Left ventricle myocardium superior (tissue), 1 donor: ENCODE measurements around the gene DCDC2B. TPM values are rescaled to one million over a fixed set of nuclear protein-coding genes. Genes with fewer than 3 reads are reported as not detected.

Source experiments
- ATAC-seq: fragments of 200-7000 bp; cut with Tn5 transposase; one replicate; pipeline ENCODE4 v1.9.1; 2020; ENCODE audit warnings: mild to moderate bottlenecking, moderate library complexity
- DNase-seq: peaks from one replicate; pipeline ENCODE4 v3.0.0-alpha.2; 2020
- intact Hi-C: fragments of 100-400 bp; cut with micrococcal nuclease; formaldehyde crosslinking; loops from one replicate; pipeline ENCODE4 v1.11.0; 2022
- total RNA-seq: library from RNA; stranded (reverse); fragmentation: NEBNext Ultra II Directional; extraction: Animal tissue kit (Norgen Biotek cat#: 25700); gene quantifications from one replicate; pipeline ENCODE4 v1.2.1, GENCODE V29; 2021
- donor health status: DM: no; HTN: yes; CAD: no; lungs with severe emphysema.

DCDC2B gene
- total RNA-seq, 1 donor from 2014 or later, result not detected

DNA sequence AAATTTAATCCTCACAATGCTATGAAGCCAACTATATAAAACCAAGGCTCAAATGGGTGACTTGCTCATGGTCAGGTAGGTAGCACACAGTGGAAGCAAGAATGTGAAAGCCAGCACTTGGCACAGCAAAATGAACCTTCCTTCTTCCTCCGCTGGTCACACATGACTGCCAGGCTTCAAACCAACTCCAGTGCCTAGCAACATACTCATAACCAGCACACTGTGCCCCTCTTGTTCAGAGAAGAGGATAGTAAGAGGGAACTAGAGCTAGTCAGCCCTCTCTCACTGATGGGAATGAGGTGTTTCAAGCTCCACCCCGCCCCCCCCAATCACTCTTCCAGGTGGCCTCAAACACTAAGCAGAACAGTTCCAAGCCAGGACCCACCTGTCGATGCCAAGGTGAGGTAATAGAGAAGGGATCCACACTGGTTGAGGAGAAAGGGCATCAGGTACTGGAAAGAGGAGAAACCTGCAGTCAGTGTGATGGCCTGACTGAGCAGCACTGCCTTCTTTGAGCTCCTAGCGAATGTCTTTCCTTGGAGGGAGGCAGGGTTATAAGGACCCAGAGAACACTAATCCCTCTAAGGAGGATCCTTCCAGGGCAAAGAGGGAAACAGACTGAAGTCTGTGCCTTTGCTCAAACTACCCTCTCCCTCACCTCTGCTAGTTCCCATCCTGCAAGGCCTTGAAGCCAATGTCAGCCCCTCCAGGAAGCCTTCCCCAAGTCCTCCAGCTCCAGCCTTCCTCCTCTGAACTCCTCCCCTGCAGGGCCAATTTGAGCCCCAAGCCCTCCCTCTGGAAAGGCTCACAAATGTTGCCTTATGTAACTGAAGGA is 12.1 kb downstream of the DCDC2B start:
- no peak for ATAC-seq
- no peak for DNase-seq
- intact Hi-C loops, result no loop called here

DNA sequence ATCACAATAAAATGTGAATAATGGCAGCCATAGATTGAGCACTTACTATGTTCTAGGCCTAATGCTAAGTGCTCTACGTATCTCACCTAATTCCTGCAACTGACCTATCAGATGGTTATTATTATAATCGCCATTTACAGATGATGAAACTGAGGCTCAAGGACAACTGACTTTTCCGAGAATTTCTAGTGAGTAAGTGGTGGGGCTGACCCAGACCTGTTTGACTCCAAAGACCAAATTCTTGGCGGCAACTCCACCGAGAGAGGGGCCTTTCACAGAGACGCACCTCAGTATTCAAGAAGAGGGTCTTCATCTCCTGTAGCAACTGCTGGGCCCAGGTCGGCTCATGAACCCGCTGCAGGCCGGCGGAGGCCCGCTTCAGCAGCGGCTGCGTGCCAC is 12.7 kb downstream of the DCDC2B start:
- ATAC-seq (no peak), DNase-seq (no peak)
- intact Hi-C loops, result no loop called here

DNA sequence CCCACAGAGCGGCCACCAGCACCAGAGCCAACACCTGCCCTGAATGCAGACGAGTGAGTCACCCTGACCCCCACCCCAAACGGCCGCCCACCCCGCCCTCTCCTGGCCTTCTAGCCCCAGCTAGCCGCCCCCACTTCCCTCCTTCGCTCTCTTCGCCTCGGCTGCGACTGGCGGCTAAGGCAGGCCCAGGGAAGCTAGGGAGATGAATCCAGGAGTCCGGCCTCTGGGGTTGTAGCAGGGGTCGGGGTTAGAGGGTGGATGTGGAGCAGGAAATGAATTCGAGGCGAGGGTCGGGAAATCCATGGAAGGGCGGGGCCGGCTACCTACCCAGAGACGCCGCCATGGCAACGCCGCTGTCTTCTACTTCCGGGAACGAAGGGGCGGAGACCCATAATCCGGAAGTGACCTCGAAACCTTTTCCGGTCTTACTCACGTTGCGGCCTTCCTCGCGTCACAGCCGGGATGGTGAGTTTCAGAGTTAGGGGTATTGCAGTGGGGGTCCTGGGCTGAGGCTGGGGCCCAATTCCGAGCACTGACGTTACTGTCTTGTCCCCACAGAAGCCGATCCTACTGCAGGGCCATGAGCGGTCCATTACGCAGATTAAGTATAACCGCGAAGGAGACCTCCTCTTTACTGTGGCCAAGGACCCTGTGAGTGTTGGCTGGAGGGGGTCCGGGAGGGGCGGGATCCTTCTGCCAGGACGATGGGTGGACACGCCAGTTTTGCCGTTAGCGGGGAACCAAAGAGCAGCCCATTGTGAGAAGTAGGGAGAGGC is 13.3 kb downstream of the DCDC2B start, which contains the start of the genes EIF3I and TMEM234:
EIF3I (plus strand) TSS at position 428 of the 776 bp plus-strand sequence; CDS start at position 463, 35 bp downstream.
TMEM234 (minus strand) TSS at position 374 of the 776 bp plus-strand sequence; CDS start at position 343, 31 bp downstream.
- intact Hi-C loops, result no loop called here
- ATAC-seq, result peak; percentile 95
- DNase-seq, result peak; percentile 94

DNA sequence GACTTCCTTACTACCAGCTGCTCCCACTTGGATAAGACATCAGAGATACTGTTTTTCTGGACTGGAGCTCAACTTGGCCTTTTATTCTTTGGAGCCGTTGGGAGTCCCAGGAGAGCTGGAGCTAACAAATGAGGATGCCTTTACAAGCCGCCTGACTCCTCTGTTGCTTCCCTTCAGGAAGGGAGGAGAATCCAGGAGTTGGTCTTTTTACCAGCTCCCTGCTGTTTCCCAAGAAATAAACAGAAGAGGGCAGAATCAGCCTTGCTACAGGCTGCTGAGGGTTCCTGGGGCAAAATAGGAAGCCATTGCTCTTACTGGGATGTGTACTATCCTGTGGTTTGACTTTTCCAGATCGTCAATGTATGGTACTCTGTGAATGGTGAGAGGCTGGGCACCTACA is 14.8 kb downstream of the DCDC2B start:
- DNase-seq (no peak), ATAC-seq (no peak)
- intact Hi-C loops, result no loop called here

DNA sequence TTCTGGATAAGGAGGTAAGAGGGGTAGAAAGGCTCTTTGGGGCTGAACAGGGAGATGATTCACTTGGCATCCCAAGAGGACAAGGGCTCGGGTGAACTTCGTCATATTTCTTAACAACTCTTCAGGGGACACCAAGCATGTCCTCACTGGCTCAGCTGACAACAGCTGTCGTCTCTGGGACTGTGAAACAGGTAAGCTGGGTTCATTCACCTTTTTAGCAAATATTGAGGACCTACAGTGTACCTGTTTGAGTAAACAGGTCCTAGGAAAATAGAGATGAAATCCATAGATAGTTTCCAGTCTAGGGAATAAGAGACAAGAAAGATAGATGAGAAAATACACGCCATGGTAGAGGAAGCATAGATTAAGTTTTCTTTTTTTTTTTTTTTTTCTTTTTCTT is 15.4 kb downstream of the DCDC2B start:
- no peak for ATAC-seq
- intact Hi-C loops, result no loop called here
- no peak for DNase-seq

DNA sequence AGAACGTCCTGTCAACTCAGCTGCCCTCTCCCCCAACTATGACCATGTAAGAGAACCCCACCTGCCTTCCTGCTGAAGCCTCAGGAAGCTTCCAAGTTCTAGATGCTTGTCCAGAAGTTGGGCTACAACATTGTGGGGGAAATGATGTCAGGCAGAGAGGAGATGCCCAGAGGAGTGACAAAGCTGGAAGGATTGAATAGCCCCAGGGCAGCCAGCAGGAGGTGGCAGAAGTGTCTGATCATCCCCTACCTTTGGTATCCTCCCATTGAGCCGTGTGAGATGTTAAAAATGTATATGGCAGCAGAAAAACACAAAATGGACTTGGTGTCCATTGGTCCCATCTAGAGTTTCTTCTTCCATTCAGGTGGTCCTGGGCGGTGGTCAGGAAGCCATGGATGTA is 19.9 kb downstream of the DCDC2B start:
- ATAC-seq, result no peak
- intact Hi-C loops, result no loop called here
- DNase-seq, result no peak

DNA sequence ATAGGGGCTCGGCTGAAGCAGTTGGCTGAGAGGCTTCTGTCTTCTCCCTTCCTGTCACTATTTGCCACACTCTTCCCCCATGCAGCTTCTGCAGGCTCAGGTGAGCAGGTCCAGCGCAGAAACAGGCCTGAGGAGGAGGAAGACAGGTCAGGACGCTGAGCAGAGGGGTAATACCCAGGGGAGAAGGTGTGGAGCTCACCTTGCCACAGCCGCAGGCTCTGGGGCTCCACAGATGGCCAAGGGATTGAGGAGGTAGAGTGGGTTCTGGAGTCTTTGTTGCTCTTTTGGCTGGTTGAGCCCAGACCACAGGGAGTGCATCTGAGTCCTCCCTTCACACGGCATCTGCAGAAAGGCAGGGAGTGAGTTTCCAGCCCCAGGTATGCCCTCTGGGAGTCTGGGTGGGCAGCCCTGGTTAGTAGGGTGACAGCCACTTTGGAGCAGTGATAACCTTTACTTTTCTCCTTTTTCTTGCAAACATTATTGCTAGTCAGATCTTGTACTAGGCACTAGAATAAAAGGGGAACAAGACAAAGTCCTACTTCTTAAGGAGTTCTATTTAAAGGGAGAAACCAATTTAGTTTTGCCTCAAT is 23.0 kb downstream of the DCDC2B start:
- ATAC-seq (no peak), DNase-seq (no peak)
- intact Hi-C loops, result no loop called here

DNA sequence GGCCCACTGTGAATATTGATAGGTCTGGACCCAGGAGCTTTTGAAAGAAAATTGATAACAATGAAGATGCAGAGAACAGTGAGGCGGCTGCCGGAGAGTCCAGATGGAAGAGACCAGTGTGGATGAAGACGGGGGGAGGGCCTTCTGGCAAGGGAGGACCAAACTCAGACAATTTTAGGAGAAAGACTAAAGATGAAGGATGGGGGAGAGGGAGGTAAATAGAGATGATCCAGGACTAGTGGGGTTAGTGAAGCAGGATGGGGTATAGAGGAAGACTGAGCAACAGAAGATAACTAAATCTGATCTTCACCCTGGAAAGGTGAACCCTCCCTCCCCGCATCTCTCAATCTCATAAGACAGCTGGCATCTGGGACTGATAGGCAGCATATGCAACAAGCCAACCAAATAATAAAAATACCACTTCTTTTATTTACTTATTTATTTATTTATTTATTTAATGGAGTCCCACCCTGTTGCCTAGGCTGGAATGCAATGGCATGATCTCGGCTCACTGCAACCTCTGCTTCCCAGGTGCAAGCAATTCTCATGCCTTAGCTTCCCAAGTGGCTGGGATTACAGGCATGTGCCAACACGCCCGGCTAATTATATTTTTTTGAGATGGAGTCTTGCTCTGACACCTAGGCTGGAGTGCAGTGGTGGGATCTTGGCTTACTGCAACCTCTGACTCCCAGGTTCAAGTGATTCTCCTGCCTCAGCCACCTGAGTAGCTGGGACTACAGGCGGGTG is 23.8 kb downstream of the DCDC2B start:
- intact Hi-C loops, result no loop called here
- DNase-seq, result no peak
- ATAC-seq, result no peak

DNA sequence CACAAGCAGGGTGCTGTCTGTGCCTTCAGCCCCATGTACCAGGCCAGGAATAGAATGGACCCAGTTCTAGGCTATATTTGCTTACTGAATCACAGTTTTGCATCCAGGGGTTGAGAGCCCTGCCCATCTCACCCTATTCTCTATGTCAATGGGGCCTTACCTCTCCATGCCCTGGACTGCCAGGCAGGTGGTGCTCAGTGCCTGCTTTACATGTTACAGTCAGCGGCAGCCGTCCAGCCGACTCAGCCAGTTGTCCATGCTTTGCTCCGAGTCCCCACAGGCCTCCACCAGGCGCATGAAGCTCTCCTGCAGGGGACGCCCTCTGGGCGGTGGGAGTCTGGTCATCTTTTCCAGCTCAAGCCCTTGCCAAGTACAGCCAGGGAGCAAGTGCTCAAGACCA is 25.9 kb downstream of the DCDC2B start:
- ATAC-seq, result no peak
- intact Hi-C loops, result no loop called here
- DNase-seq, result no peak

DNA sequence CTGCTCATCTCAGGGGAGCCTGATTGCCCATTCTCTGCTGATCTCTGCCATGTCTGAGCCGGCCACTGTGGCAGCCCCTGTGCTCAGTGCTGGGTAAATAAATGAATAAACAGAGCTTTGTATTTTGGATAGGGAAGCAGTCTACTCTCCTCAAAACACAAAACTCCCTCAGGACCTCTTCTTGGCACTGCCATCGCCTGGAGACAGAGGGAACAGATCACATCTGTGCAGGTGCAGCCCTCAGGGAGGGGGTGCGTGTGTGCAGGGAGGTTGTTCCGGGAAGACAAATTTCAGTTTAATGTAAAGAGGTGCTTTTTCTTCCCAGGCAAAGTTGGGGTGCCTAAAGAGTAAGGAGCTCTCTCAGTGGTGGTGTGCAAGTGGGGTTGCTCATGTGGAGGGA is 30.4 kb downstream of the DCDC2B start:
- ATAC-seq (no peak), DNase-seq (no peak)
- intact Hi-C loops, result no loop called here

DNA sequence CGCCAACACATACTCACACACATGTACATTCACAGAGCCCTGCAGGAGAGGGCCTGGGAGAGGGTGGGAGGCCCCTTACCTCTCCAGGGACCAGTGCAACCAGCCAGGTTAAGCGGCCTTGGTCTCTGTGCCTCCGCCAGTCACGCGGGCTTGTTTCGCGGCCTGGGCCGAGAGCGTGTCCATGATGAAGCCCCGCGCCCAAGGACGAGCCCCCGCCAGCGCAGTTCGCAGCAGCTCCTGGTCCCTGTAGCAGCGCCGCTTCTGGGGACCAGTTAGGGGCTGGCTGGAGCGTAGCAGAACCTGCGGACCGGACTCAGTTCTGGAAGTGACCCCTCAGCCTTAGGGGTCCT is 30.9 kb downstream of the DCDC2B start:
- ATAC-seq (no peak), DNase-seq (peak; percentile 41)
- intact Hi-C loops, result no loop called here

DNA sequence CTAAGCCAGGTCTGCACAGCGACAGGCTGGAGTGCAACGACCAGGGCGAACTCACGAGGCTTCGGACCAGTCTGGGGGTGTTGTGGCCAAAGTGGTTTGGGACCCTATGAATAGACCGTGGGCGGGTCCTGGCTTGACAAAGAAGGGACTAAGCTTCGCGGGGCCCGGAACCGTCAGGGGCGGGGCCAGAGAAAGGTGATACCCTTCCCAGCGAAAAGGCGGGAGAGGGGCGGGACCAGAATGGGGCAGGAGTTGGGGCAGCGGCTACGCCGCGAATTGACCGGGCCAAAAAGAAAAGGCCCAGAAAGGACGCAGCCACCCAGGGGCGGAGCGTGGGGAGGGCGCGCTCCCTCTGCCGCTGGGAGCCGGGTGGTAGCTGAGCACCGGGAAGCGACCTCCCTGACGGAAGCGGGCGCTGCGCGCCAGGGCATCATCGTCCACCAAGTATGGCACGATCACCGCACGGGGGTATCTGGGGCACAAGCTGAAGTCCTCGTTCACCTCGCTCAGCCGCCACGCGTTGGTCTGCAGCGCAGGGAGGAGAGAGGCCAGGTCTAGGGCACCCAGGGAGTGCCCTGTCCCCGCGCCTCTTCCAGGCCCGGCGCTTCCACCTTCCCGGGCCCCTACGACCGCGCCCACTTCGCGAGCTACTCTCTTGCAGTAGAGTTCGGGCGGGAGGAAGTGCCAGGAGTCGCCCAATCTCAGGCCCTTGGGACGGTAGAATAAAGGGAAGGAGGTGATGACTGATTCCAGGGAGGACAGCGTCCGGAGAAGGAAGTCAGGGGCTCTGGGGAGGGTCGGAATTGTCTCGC is 31.5 kb downstream of the DCDC2B start:
- intact Hi-C loops, result no loop called here
- ATAC-seq (peak; percentile 88), DNase-seq (peak; percentile 83)

DNA sequence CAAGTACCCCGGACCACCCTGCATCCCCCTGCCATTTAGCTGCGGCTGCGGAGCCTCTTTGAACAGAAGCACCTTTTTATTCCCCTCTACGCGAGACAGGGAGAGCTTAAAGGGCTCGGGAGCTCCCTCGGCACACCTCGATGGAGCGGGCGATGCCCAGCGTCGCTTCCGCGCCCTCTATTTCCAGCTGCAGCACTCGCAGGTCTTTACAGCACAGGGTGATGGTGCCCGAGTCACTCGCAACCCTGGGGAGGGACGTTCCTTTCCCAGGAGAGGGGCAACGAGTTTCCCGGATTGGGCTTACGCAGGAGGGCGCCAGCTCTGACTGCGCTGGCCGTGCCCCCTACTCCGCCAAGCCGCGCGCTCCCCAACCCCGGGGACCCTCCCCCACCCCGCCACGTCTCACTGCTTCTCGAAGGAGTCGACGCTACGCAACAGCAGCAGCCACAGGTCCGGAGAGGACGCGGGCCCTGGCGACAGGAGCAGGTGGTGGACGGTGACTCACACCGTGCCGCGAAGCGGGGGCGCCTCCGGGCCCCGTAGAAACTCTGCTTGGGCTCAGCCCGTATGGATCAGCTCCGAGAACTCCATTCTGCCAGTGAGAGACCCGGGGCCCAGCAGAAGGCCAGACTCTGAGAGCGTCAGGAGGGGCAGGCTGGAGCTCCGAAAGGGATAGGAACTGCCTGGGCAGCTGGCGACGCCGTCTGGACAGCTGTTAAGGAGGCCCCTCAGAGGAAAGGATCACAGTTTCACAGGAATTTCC is 32.3 kb downstream of the DCDC2B start:
- DNase-seq (peak; percentile 77), ATAC-seq (peak; percentile 78)
- intact Hi-C loops, result no loop called here

DNA sequence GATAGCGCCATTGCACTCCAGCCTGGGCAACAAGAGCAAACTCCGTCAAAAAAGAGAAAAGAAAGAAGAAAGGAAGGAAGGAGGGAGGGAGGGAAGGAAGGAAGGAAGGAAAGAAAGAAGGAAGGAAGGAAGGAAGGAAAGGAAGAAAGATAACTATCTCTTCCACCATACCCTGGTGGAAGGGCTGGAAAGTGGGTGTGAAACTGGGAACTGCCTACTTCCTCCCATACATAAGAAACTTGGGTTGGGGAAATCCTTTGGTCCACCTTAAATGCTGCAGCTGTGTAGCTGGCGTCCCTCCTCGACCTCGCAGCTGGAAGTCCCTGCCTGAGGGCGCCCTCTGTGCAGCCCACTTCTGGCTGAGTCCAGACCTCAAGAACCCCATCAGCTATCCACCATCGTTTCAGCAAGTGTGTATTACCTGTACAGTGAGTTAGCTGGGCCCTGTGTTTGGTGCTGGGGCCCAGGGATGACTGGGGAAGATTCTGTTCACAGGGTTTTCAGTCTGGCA is 33.5 kb downstream of the DCDC2B start:
- DNase-seq (peak; percentile 71), ATAC-seq (peak; percentile 32)
- intact Hi-C loops, result no loop called here

DNA sequence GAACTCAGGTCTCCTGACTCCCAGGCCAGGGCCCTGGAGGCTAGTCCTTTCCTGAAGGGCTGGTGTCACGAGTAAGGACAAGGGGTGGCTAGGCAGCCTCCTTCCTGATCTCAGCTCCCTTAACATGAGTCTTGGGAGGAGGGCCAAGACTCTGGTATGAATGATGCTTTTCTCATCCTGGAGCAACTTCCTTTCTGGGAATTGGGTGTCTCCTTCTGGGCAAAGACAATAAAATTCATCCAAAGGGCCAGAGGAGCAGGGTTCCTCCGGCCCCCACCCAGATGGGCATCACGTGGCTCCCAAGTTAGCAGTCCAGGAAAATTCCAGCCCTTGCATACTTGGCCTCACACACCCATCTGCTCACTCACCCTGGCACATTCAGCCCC is 38.0 kb downstream of the DCDC2B start, which contains the start of gene FAM167B:
FAM167B (plus strand) TSS at position 335 of the 386 bp plus-strand sequence. CDS start 200 bp downstream, outside the sequence.
- intact Hi-C loops, result no loop called here
- DNase-seq (peak; percentile 58), ATAC-seq (peak; percentile 62)

DNA sequence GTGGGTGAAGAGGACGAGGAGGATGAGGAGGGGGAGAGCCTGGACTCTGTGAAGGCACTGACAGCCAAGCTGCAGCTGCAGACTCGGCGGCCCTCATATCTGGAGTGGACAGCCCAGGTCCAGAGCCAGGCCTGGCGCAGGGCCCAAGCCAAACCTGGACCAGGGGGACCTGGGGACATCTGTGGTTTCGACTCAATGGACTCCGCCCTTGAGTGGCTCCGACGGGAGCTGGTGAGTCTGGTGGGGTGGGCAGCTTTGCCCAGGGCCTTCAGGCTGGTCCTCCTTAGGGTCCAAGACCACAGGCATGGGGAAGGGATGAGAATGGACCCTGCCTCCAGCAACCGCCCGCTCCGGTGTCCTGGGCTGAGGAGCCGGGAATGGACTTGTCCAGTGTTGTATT is 38.6 kb downstream of the DCDC2B start:
- ATAC-seq (peak; percentile 8), DNase-seq (peak; percentile 48)
- intact Hi-C loops, result no loop called here
